Nephron progenitor cell (in vitro differentiated cells): ENCODE measurements around the gene OS9.

ENCODE experiments used
- DNase-seq: peaks from one replicate; pipeline ENCODE4 v3.0.0; 2021
- H3K27ac Mint-ChIP-seq: 2 replicates; pipeline ENCODE4 v1.8.0; 2021; ENCODE audit warnings: mild to moderate bottlenecking, moderate library complexity, mixed read lengths
- H3K27me3 Mint-ChIP-seq: 2 replicates; pipeline ENCODE4 v1.8.0; 2021; ENCODE audit warnings: mild to moderate bottlenecking, low read depth, mixed read lengths; ENCODE audit not compliant: poor library complexity
- H3K36me3 Mint-ChIP-seq: 2 replicates; pipeline ENCODE4 v1.8.0; 2021; ENCODE audit warnings: low read depth, mixed read lengths
- H3K4me1 Mint-ChIP-seq: 2 replicates; pipeline ENCODE4 v1.8.0; 2021; ENCODE audit warnings: mixed read lengths
- H3K4me3 Mint-ChIP-seq: 2 replicates; pipeline ENCODE4 v1.8.0; 2021; ENCODE audit warnings: mild to moderate bottlenecking, moderate library complexity, mixed read lengths
- H3K9me3 Mint-ChIP-seq: 2 replicates; pipeline ENCODE4 v1.8.0; 2021; ENCODE audit warnings: mild to moderate bottlenecking, moderate library complexity, mixed read lengths
- TF ChIP-seq, protein P1 (sequence below): fragments of 200-600 bp; sonication (generic); IDR thresholded peaks from 2 replicates; pipeline ENCODE4 v1.5.0; 2021; ENCODE audit warnings: antibody characterized with exemption

OS9 gene

DNA sequence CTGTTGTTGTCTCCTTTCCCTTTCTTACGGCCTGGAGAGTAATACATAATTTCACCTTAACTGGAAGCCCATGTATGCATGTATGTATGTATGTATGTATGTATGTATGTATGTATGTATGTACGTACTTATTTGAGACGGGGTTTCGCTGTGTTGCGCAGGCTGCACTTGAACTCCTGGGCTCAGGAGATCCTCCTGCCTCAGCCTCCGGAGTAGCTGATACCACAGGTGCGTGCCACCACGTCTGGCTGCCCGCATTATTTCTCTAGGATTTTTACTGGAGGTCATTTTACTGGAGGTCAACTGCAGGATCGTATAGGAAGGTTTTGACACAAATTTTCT, 644 bp upstream of the OS9 start:
- Mint-ChIP-seq H3K27me3 (peaks cover 38% of the 10 kb centered on the region), H3K36me3 (peaks cover 27% of the 10 kb centered on the region), H3K4me1 (no peaks in the 10 kb centered on the region), H3K9me3 (peaks cover 32% of the 10 kb centered on the region), H3K27ac (no peak overlapping the region), H3K4me3 (no peak overlapping the region)
- no peak for DNase-seq
- TF ChIP-seq, protein P1, sequence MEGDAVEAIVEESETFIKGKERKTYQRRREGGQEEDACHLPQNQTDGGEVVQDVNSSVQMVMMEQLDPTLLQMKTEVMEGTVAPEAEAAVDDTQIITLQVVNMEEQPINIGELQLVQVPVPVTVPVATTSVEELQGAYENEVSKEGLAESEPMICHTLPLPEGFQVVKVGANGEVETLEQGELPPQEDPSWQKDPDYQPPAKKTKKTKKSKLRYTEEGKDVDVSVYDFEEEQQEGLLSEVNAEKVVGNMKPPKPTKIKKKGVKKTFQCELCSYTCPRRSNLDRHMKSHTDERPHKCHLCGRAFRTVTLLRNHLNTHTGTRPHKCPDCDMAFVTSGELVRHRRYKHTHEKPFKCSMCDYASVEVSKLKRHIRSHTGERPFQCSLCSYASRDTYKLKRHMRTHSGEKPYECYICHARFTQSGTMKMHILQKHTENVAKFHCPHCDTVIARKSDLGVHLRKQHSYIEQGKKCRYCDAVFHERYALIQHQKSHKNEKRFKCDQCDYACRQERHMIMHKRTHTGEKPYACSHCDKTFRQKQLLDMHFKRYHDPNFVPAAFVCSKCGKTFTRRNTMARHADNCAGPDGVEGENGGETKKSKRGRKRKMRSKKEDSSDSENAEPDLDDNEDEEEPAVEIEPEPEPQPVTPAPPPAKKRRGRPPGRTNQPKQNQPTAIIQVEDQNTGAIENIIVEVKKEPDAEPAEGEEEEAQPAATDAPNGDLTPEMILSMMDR = no peak

DNA sequence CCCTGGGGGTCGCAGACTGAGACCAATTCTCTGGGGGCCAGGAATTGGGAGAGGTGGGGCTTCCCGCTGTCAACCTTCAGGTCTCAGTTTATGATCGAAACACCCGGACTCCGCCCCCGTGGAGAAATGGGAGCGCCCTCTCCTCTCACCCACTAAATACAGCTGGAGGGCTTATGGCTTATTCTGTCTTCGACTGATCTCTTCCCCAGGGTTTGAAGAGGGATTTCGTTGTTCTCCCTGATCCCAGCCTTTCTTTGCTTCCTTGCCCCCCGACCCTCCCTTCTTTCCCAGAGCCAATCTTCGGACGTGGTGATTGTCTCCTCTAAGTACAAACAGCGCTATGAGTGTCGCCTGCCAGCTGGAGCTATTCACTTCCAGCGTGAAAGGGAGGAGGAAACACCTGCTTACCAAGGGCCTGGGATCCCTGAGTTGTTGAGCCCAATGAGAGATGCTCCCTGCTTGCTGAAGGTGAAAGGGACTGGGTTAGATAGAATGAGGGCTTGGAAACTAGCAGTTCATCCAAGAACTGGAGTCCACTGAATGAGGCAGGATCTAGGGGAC, 607 bp downstream of the OS9 start:
- peaks cover 25% of the 10 kb centered on the region for H3K9me3 Mint-ChIP-seq
- H3K4me1 Mint-ChIP-seq = no peaks in the 10 kb centered on the region
- peaks cover 32% of the 10 kb centered on the region for H3K36me3 Mint-ChIP-seq
- no peak overlapping the region for H3K27ac Mint-ChIP-seq
- H3K4me3 Mint-ChIP-seq = no peak overlapping the region
- DNase-seq = peak; percentile 53
- peaks cover 29% of the 10 kb centered on the region for H3K27me3 Mint-ChIP-seq
- TF ChIP-seq, protein P1 = no peak

DNA sequence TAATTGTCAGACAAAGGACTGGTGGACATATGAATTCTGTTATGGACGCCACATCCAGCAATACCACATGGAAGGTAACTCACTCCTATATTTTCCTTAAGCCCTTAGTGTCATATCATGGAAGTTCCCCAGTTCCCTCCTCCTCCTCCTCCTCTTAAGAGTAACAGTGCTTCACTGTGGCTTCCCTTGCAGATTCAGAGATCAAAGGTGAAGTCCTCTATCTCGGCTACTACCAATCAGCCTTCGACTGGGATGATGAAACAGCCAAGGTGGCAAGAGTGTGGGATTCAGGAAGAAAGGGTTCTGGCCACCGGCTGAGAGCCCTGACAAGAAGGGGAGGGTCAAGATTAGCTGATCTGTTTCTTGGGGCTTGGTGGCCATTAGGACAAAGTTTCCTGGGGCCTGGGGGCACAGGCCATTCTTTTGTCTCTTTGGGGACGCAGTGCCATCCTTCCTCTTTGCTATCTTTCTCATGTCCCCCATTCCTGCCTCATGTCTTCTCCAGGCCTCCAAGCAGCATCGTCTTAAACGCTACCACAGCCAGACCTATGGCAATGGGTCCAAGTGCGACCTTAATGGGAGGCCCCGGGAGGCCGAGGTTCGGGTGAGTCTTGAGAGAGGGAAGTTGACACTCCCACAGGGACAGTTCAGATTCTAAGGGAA, 2.0 kb downstream of the OS9 start:
- H3K27me3 Mint-ChIP-seq = peaks cover 17% of the 10 kb centered on the region
- TF ChIP-seq, protein P1 = no peak
- H3K9me3 Mint-ChIP-seq = peaks cover 19% of the 10 kb centered on the region
- H3K4me1 Mint-ChIP-seq = no peaks in the 10 kb centered on the region
- peak overlapping the region; percentile 69 for H3K4me3 Mint-ChIP-seq
- no peak for DNase-seq
- no peak overlapping the region for H3K27ac Mint-ChIP-seq
- peaks cover 42% of the 10 kb centered on the region for H3K36me3 Mint-ChIP-seq

DNA sequence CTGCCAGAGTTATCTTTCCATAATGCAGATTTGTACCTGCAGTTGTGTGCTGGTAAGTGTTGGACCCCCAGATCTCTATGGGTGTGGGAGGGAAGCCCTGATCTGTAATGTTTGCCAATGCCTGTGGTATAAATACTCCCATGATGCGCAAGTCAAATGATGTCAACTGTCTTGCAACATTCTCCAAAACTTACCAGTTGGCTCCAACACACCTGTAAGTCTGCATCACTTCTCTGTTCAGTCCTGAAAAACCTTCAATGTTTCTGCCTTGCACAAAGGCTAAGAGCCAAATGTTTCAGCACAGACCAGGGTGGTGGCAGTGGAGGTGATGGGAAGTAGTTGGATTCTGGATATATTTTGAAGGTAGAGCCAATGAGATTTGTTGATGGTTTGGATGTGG, 3.1 kb downstream of the OS9 start:
- H3K27me3 Mint-ChIP-seq = peaks cover 8% of the 10 kb centered on the region
- no peak for DNase-seq
- H3K36me3 Mint-ChIP-seq = peaks cover 43% of the 10 kb centered on the region
- no peaks in the 10 kb centered on the region for H3K4me1 Mint-ChIP-seq
- H3K4me3 Mint-ChIP-seq = no peak overlapping the region
- peaks cover 11% of the 10 kb centered on the region for H3K9me3 Mint-ChIP-seq
- H3K27ac Mint-ChIP-seq = no peak overlapping the region
- TF ChIP-seq, protein P1 = no peak

DNA sequence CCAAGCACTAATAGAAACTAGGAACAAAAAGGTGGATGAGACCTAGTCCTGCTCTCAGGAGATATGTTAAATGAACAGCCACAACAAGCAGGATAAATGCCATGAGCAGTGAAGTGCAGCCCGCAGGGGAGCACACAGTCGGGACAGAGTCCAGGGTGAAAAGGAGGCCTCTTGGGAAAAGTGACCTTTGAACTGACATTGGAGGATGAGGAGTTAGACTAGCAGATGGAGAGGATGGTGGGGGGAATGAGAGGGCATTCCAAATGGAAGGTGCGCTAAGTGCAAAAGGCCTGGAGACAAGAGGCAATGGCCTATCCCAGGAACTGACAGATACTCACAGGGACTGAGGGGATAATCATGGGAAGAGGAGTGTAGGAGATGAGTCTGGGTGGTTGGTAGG, 4.5 kb downstream of the OS9 start:
- no peak for DNase-seq
- Mint-ChIP-seq H3K4me3 (no peak overlapping the region), H3K4me1 (no peaks in the 10 kb centered on the region), H3K9me3 (peaks cover 8% of the 10 kb centered on the region), H3K36me3 (peaks cover 57% of the 10 kb centered on the region), H3K27ac (no peak overlapping the region), H3K27me3 (no peaks in the 10 kb centered on the region)
- TF ChIP-seq, protein P1 = no peak

DNA sequence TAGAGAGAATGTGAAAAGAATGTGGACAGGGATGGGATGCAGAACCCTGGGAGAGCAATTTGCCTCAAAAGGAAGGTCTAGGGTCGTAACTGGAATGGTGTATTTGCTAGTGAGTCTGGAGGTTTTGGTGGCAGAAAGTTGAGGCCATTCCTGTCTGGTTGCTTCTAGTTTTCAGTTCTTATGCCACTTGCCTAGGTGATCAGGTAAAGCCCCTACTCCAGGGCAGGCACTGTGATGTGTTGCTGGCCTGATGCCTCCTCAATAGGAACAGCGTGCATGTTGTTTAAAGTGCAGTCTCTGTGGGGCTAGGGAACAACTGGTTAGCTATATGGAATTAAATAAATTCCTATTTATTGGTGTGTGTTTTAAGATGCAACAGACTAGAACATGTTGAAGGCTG, 6.4 kb downstream of the OS9 start:
- H3K36me3 Mint-ChIP-seq = peaks cover 75% of the 10 kb centered on the region
- H3K27ac Mint-ChIP-seq = no peak overlapping the region
- TF ChIP-seq, protein P1 = no peak
- no peaks in the 10 kb centered on the region for H3K4me1 Mint-ChIP-seq
- no peak overlapping the region for H3K4me3 Mint-ChIP-seq
- no peak for DNase-seq
- H3K9me3 Mint-ChIP-seq = peaks cover 23% of the 10 kb centered on the region
- H3K27me3 Mint-ChIP-seq = no peaks in the 10 kb centered on the region
